Activated naive CD8-positive, alpha-beta T cell treated with anti-CD3 and anti-CD28 coated beads for 36 hours (primary cell): ENCODE measurements around the gene NLRP1. TPM values are rescaled to one million over a fixed set of nuclear protein-coding genes. Genes with fewer than 3 reads are reported as not detected.

Experiments used
- DNase-seq: peaks from one replicate; pipeline ENCODE4 v3.0.0; 2021
- H3K27ac Mint-ChIP-seq: one replicate; pipeline ENCODE4 v1.8.0; 2022; ENCODE audit warnings: mild to moderate bottlenecking, moderate library complexity, mixed read lengths
- H3K27me3 Mint-ChIP-seq: one replicate; pipeline ENCODE4 v1.8.0; 2022; ENCODE audit warnings: mild to moderate bottlenecking, mixed read lengths
- H3K36me3 Mint-ChIP-seq: one replicate; pipeline ENCODE4 v1.8.0; 2021; ENCODE audit warnings: mild to moderate bottlenecking, mixed read lengths
- H3K4me1 Mint-ChIP-seq: one replicate; pipeline ENCODE4 v1.8.0; 2021; ENCODE audit warnings: mixed read lengths
- H3K4me3 Mint-ChIP-seq: one replicate; pipeline ENCODE4 v1.8.0; 2022; ENCODE audit warnings: mild to moderate bottlenecking, moderate library complexity, mixed read lengths
- H3K9me3 Mint-ChIP-seq: one replicate; pipeline ENCODE4 v1.8.0; 2022; ENCODE audit warnings: mixed read lengths
- total RNA-seq, 2 experiments: library from RNA; stranded (reverse); gene quantifications; one replicate each; pipeline ENCODE4 v1.2.3, GENCODE V29; 2021

NLRP1 gene
- total RNA-seq, 2 experiments from 2014 or later: 17.2 to 18.8 TPM

- Mint-ChIP-seq H3K4me3 (peak overlapping the region; percentile 86), H3K4me1 (peaks cover 2% of the 10 kb centered on the region), H3K27ac (peak overlapping the region; percentile 83), H3K9me3 (no peaks in the 10 kb centered on the region), H3K36me3 (no peaks in the 10 kb centered on the region), H3K27me3 (no peaks in the 10 kb centered on the region)
- no peak for DNase-seq
These were observed 84.1 kb downstream of the NLRP1 start for GRCh38 chr17:5500247-5500588.

GRCh38 chr17:5499476-5500231 is 84.7 kb downstream of the NLRP1 start:
- Mint-ChIP-seq H3K27me3 (no peaks in the 10 kb centered on the region), H3K9me3 (no peaks in the 10 kb centered on the region), H3K4me1 (peaks cover 2% of the 10 kb centered on the region), H3K27ac (no peak overlapping the region), H3K36me3 (no peaks in the 10 kb centered on the region), H3K4me3 (peak overlapping the region; percentile 86)
- no peak for DNase-seq

- DNase-seq: no peak
- H3K27me3 Mint-ChIP-seq: no peaks in the 10 kb centered on the region
- H3K4me1 Mint-ChIP-seq: peaks cover 15% of the 10 kb centered on the region
- peaks cover 21% of the 10 kb centered on the region for H3K36me3 Mint-ChIP-seq
- H3K27ac Mint-ChIP-seq: no peak overlapping the region
- no peak overlapping the region for H3K4me3 Mint-ChIP-seq
- peaks cover 4% of the 10 kb centered on the region for H3K9me3 Mint-ChIP-seq
These were observed 91.3 kb downstream of the NLRP1 start for GRCh38 chr17:5492970-5493369.

- Mint-ChIP-seq H3K4me1 (peaks cover 35% of the 10 kb centered on the region), H3K27me3 (no peaks in the 10 kb centered on the region), H3K36me3 (peaks cover 40% of the 10 kb centered on the region), H3K9me3 (peaks cover 4% of the 10 kb centered on the region), H3K4me3 (no peak overlapping the region), H3K27ac (no peak overlapping the region)
- no peak for DNase-seq
These were observed 95.6 kb downstream of the NLRP1 start for GRCh38 chr17:5488752-5489151.

GRCh38 chr17:5486206-5487124 is 97.8 kb downstream of the NLRP1 start, which contains the start of gene MIS12:
Gene MIS12, plus strand, starts transcription at chr17:5486566. Its CDS starts 2,297 bp downstream, at chr17:5488863.
- Mint-ChIP-seq H3K4me3 (peak within 1 kb of the TSS; percentile 98), H3K9me3 (no peaks in the 10 kb centered on the region), H3K27me3 (no peaks in the 10 kb centered on the region), H3K27ac (peak within 1 kb of the TSS; percentile 99), H3K4me1 (peaks cover 46% of the 10 kb centered on the region), H3K36me3 (peaks cover 42% of the 10 kb centered on the region)
- DNase-seq: peak; percentile 95

- Mint-ChIP-seq H3K9me3 (no peaks in the 10 kb centered on the region), H3K4me1 (peaks cover 43% of the 10 kb centered on the region), H3K27ac (peak within 1 kb of the TSS; percentile 99), H3K4me3 (peak within 1 kb of the TSS; percentile 98), H3K27me3 (no peaks in the 10 kb centered on the region), H3K36me3 (peaks cover 42% of the 10 kb centered on the region)
- no peak for DNase-seq
These were observed 98.8 kb downstream of the NLRP1 start, which contains the start of gene DERL2 for GRCh38 chr17:5485270-5486205. Gene DERL2, minus strand, starts transcription at chr17:5486178. Its CDS starts 17 bp downstream, at chr17:5486161.

GRCh38 chr17:5481451-5481850 is 102.9 kb downstream of the NLRP1 start:
- Mint-ChIP-seq H3K36me3 (peaks cover 40% of the 10 kb centered on the region), H3K4me1 (peaks cover 30% of the 10 kb centered on the region), H3K9me3 (no peaks in the 10 kb centered on the region), H3K4me3 (no peak overlapping the region), H3K27me3 (no peaks in the 10 kb centered on the region), H3K27ac (no peak overlapping the region)
- no peak for DNase-seq

- peaks cover 30% of the 10 kb centered on the region for H3K4me1 Mint-ChIP-seq
- no peaks in the 10 kb centered on the region for H3K9me3 Mint-ChIP-seq
- DNase-seq: no peak
These were observed 103.3 kb downstream of the NLRP1 start for GRCh38 chr17:5480962-5481361.

GRCh38 chr17:5478992-5479391 is 105.3 kb downstream of the NLRP1 start:
- peaks cover 18% of the 10 kb centered on the region for H3K4me1 Mint-ChIP-seq
- H3K36me3 Mint-ChIP-seq: peaks cover 38% of the 10 kb centered on the region
- no peak overlapping the region for H3K27ac Mint-ChIP-seq
- no peaks in the 10 kb centered on the region for H3K27me3 Mint-ChIP-seq
- DNase-seq: no peak
- H3K4me3 Mint-ChIP-seq: no peak overlapping the region
- H3K9me3 Mint-ChIP-seq: no peaks in the 10 kb centered on the region

More at GRCh38 chr17:5480962-5481361, 103.3 kb downstream of the NLRP1 start:
- H3K36me3 Mint-ChIP-seq: peaks cover 40% of the 10 kb centered on the region
- no peak overlapping the region for H3K4me3 Mint-ChIP-seq
- no peaks in the 10 kb centered on the region for H3K27me3 Mint-ChIP-seq
- no peak overlapping the region for H3K27ac Mint-ChIP-seq

- no peak overlapping the region for H3K4me3 Mint-ChIP-seq
- peaks cover 26% of the 10 kb centered on the region for H3K36me3 Mint-ChIP-seq
- no peaks in the 10 kb centered on the region for H3K27me3 Mint-ChIP-seq
- no peak for DNase-seq
- no peak overlapping the region for H3K27ac Mint-ChIP-seq
- no peaks in the 10 kb centered on the region for H3K9me3 Mint-ChIP-seq
- peaks cover 13% of the 10 kb centered on the region for H3K4me1 Mint-ChIP-seq
These were observed 110.4 kb downstream of the NLRP1 start for GRCh38 chr17:5473906-5474305.

GRCh38 chr17:5472511-5472910 is 111.8 kb downstream of the NLRP1 start:
- Mint-ChIP-seq H3K27me3 (no peaks in the 10 kb centered on the region), H3K36me3 (peaks cover 22% of the 10 kb centered on the region), H3K4me1 (peaks cover 14% of the 10 kb centered on the region), H3K4me3 (no peak overlapping the region), H3K27ac (no peak overlapping the region), H3K9me3 (no peaks in the 10 kb centered on the region)
- DNase-seq: no peak

GRCh38 chr17:5468075-5468473 is 116.2 kb downstream of the NLRP1 start:
- H3K4me3 Mint-ChIP-seq: peak overlapping the region; percentile 94
- no peaks in the 10 kb centered on the region for H3K27me3 Mint-ChIP-seq
- peaks cover 26% of the 10 kb centered on the region for H3K36me3 Mint-ChIP-seq
- peak overlapping the region; percentile 81 for H3K27ac Mint-ChIP-seq
- DNase-seq: peak; percentile 31
- no peaks in the 10 kb centered on the region for H3K9me3 Mint-ChIP-seq
- H3K4me1 Mint-ChIP-seq: peaks cover 42% of the 10 kb centered on the region

- Mint-ChIP-seq H3K27me3 (no peaks in the 10 kb centered on the region), H3K4me3 (peak overlapping the region; percentile 94), H3K36me3 (peaks cover 29% of the 10 kb centered on the region), H3K9me3 (no peaks in the 10 kb centered on the region), H3K27ac (peak overlapping the region; percentile 81), H3K4me1 (peaks cover 42% of the 10 kb centered on the region)
- DNase-seq: no peak
These were observed 116.9 kb downstream of the NLRP1 start for GRCh38 chr17:5467416-5467815.

- Mint-ChIP-seq H3K9me3 (no peaks in the 10 kb centered on the region), H3K27me3 (no peaks in the 10 kb centered on the region), H3K27ac (peak overlapping the region; percentile 0), H3K4me3 (peak overlapping the region; percentile 94), H3K4me1 (peaks cover 42% of the 10 kb centered on the region), H3K36me3 (peaks cover 33% of the 10 kb centered on the region)
- DNase-seq: no peak
These were observed 118.0 kb downstream of the NLRP1 start for GRCh38 chr17:5466295-5466694.
